Mucosa of descending colon (tissue), 3 donors: ENCODE data around the gene FZD8. TPM values are rescaled to one million over a fixed set of nuclear protein-coding genes. Genes with fewer than 3 reads are reported as not detected.

Source experiments
- ATAC-seq: fragments of 200-7000 bp; cut with Tn5 transposase; one replicate; pipeline ENCODE4 v1.9.1; 2020; ENCODE audit warnings: mild to moderate bottlenecking, moderate library complexity
- DNase-seq, 3 donors: peaks; one replicate each; pipeline ENCODE4 v3.0.0-alpha.2; 2020
- H3K36me3 ChIP-seq: fragments of 200-600 bp; one replicate; pipeline ENCODE4 v1.8.0; 2021; ENCODE audit warnings: low read depth, mild to moderate bottlenecking
- H3K4me1 ChIP-seq: fragments of 200-600 bp; one replicate; pipeline ENCODE4 v1.8.0; 2021; ENCODE audit warnings: low read depth, mild to moderate bottlenecking
- H3K4me3 ChIP-seq: fragments of 200-600 bp; one replicate; pipeline ENCODE4 v1.8.0; 2021; ENCODE audit warnings: mild to moderate bottlenecking
- H3K9me3 ChIP-seq: fragments of 200-600 bp; one replicate; pipeline ENCODE4 v1.8.0; 2021; ENCODE audit warnings: mild to moderate bottlenecking
- CTCF ChIP-seq: fragments of 200-600 bp; IDR thresholded peaks from one replicate; pipeline ENCODE4 v1.8.0; 2022; ENCODE audit warnings: antibody characterized with exemption, mild to moderate bottlenecking
- intact Hi-C, 2 donors: fragments of 100-400 bp; cut with DNase I in 1 of 2; cut with micrococcal nuclease in 1 of 2; formaldehyde crosslinking; loops; one replicate each; pipeline versions ENCODE4 v1.11.0 to v1.11.1; 2022; cut with DNase I, micrococcal nuclease
- total RNA-seq, 3 donors: library from RNA; stranded (reverse); fragmentation: NEBNext Ultra II Directional in 2 of 3; extraction: Animal tissue kit (Norgen Biotek cat#: 25700) in 2 of 3; gene quantifications; one replicate each; pipeline versions ENCODE4 v1.2.1 to v1.2.4, GENCODE V29; 2021 to 2023
- donor health status: DM: no; HTN: no; CAD: no; lungs with moderate emphysema.
- donor health status: DM: no; HTN: no; CAD: no.
- donor health status: DM: no; HTN: yes; CAD: no.

The FZD8 gene
- total RNA-seq, 3 donors from 2014 or later: 13.4 to 31.3 (median 14.8) TPM

- intact Hi-C loops: no loop called here
- ATAC-seq: no peak
Observed at GRCh38 chr10:35661236-35661635, 19.1 kb upstream of the FZD8 start.

GRCh38 chr10:35659456-35659855 is 17.4 kb upstream of the FZD8 start:
- intact Hi-C loops: no loop called here
- H3K4me1 ChIP-seq: no peaks in the 10 kb centered on the region
- ATAC-seq (no peak), DNase-seq (no peak)
- no peaks in the 10 kb centered on the region for H3K9me3 ChIP-seq
- H3K36me3 ChIP-seq: no peaks in the 10 kb centered on the region
- H3K4me3 ChIP-seq: no peak overlapping the region
- TF ChIP-seq CTCF: no peak

More at GRCh38 chr10:35661236-35661635, 19.1 kb upstream of the FZD8 start:
- no peak for TF ChIP-seq CTCF
- Histone ChIP-seq H3K9me3 (no peaks in the 10 kb centered on the region), H3K4me1 (no peaks in the 10 kb centered on the region), H3K36me3 (no peaks in the 10 kb centered on the region), H3K4me3 (no peak overlapping the region)
- no peak for DNase-seq

GRCh38 chr10:35657621-35658020 is 15.5 kb upstream of the FZD8 start:
- TF ChIP-seq CTCF: no peak
- Histone ChIP-seq H3K9me3 (no peaks in the 10 kb centered on the region), H3K4me3 (no peak overlapping the region), H3K4me1 (no peaks in the 10 kb centered on the region), H3K36me3 (no peaks in the 10 kb centered on the region)
- no peak for DNase-seq
- no peak for ATAC-seq
- intact Hi-C loops: no loop called here

DNA sequence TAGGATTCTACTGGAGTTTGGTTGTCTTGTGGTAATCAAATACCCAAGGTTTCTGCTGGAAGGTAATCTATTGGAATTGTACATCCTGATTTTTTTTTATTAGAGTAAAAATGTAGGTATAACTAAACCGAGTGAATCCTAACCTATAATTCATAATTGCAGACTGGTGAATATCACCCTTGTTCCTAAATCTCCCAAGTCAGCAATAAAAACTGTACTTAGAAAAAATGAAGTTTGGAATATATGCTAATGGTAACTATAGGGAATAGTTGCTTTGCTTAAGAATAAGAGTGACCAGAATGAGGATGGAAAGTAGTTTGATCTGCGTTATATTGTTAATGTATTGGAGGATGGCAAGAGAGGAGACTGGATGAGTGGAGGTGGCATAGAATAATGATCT is 10.7 kb upstream of the FZD8 start:
- Histone ChIP-seq H3K9me3 (no peaks in the 10 kb centered on the region), H3K4me3 (no peak overlapping the region), H3K36me3 (no peaks in the 10 kb centered on the region), H3K4me1 (no peaks in the 10 kb centered on the region)
- ATAC-seq (no peak), DNase-seq (no peak)
- intact Hi-C loops: no loop called here
- TF ChIP-seq CTCF: no peak

GRCh38 chr10:35650894-35651293 is 8.8 kb upstream of the FZD8 start:
- Histone ChIP-seq H3K4me3 (no peak overlapping the region), H3K9me3 (no peaks in the 10 kb centered on the region), H3K36me3 (no peaks in the 10 kb centered on the region), H3K4me1 (no peaks in the 10 kb centered on the region)
- DNase-seq (no peak), ATAC-seq (no peak)
- intact Hi-C loops: no loop called here
- TF ChIP-seq CTCF: no peak
